K562 (cell line): Measurements from ENCODE around the gene TRNAU1AP. TPM values are rescaled to one million over a fixed set of nuclear protein-coding genes. Genes with fewer than 3 reads are reported as not detected.
A peak's percentile ranks its signal among the peaks of the same experiment; 100 is the strongest.

Experiments
- CCNT2 ChIP-seq: IDR thresholded peaks from 2 replicates; pipeline ENCODE4 v1.6.1; 2011; ENCODE audit warnings: borderline replicate concordance, low read depth, mild to moderate bottlenecking, moderate library complexity, mixed read lengths, low read length; ENCODE audit not compliant: insufficient read length; ENCODE audit errors: extremely low read depth
- CHD1 ChIP-seq: fragments of 200-600 bp; sonication (generic); IDR thresholded peaks from one replicate; pipeline ENCODE4 v1.6.1; 2012; ENCODE audit warnings: mild to moderate bottlenecking, moderate library complexity, low read length, inconsistent platforms
- CREB5 ChIP-seq: fragments of 250-450 bp; sonication (Bioruptor Pico); IDR thresholded peaks from 2 replicates; pipeline ENCODE4 v1.5.0; 2020; ENCODE audit warnings: mild to moderate bottlenecking
- DEAF1 ChIP-seq: fragments of 450-650 bp; formaldehyde crosslinking; IDR thresholded peaks from 2 replicates; pipeline ENCODE4 v1.4.0; 2020; ENCODE audit warnings: mild to moderate bottlenecking, moderate library complexity
- FOXK2 ChIP-seq, 2 experiments: fragments of 450-650 bp; IDR thresholded peaks in 1 of 2; conservative IDR thresholded peaks in 1 of 2; 2 replicates each; pipeline ENCODE4 v1.6.1; 2016; ENCODE audit warnings: low read depth in 2 of 2, mild to moderate bottlenecking in 1 of 2
- LCOR ChIP-seq: sonication (generic); formaldehyde crosslinking; IDR thresholded peaks from 2 replicates; pipeline ENCODE4 v1.8.0; 2022; ENCODE audit warnings: mild to moderate bottlenecking, missing genetic modification reagents
- OTX1 ChIP-seq: fragments of 450-650 bp; formaldehyde crosslinking; IDR thresholded peaks from 2 replicates; pipeline ENCODE4 v1.4.0; 2022; ENCODE audit warnings: mild to moderate bottlenecking
- RBM39 ChIP-seq: fragments of 200-400 bp; formaldehyde crosslinking; optimal IDR thresholded peaks from 2 replicates; pipeline ENCODE3; 2018; ENCODE audit warnings: low read depth, low read length
- RCOR1 ChIP-seq, 2 experiments: IDR thresholded peaks; 2 replicates each; pipeline ENCODE4 v1.6.1; 2012; ENCODE audit warnings: low read depth in 2 of 2, low read length in 2 of 2, borderline replicate concordance in 1 of 2, improper control_type of control experiment in 1 of 2
- RHOXF2B ChIP-seq: fragments of 250-450 bp; sonication (Bioruptor Pico); conservative IDR thresholded peaks from 2 replicates; pipeline ENCODE4 v1.5.1; 2021
- SMARCA4 ChIP-seq: fragments of 450-650 bp; IDR thresholded peaks from 2 replicates; pipeline ENCODE4 v1.6.1; 2016
- STAT5A ChIP-seq: IDR thresholded peaks from 2 replicates; pipeline ENCODE4 v1.6.1; 2012; ENCODE audit warnings: low read length, inconsistent platforms, borderline replicate concordance
- STAT6 ChIP-seq: sonication (generic); formaldehyde crosslinking; IDR thresholded peaks from 2 replicates; pipeline ENCODE4 v1.8.1; 2023; ENCODE audit warnings: mild to moderate bottlenecking, missing genetic modification reagents
- TOE1 ChIP-seq, 2 experiments: fragments of 450-650 bp in 1 of 2; sonication (generic) in 1 of 2; formaldehyde crosslinking in 1 of 2; IDR thresholded peaks; 2 replicates each; pipeline versions ENCODE4 v1.7.1 to v1.8.0; 2016 to 2022; ENCODE audit warnings: borderline replicate concordance in 2 of 2, mild to moderate bottlenecking in 2 of 2, antibody characterized with exemption in 1 of 2, inconsistent platforms in 1 of 2, low read depth in 1 of 2, missing genetic modification reagents in 1 of 2, moderate library complexity in 1 of 2
- USF1 ChIP-seq: sonication (generic); formaldehyde crosslinking; IDR thresholded peaks from 2 replicates; pipeline ENCODE4 v1.9.0; 2022; ENCODE audit warnings: mild to moderate bottlenecking, missing genetic modification reagents
- YY1 ChIP-seq, 3 experiments: IDR thresholded peaks; 2 replicates each; pipeline ENCODE4 v1.6.1; 2011; ENCODE audit warnings: low read length in 2 of 3, mild to moderate bottlenecking in 2 of 3, moderate library complexity in 2 of 3, borderline replicate concordance in 1 of 3, control low read depth in 1 of 3, low read depth in 1 of 3; ENCODE audit not compliant: insufficient read depth in 3 of 3, insufficient replicate concordance in 2 of 3, control insufficient read depth in 1 of 3, insufficient read length in 1 of 3; ENCODE audit errors: extremely low read depth in 1 of 3
- ZC3H4 ChIP-seq: sonication (generic); formaldehyde crosslinking; IDR thresholded peaks from 2 replicates; pipeline ENCODE4 v1.9.0; 2021; ENCODE audit warnings: missing genetic modification reagents, borderline replicate concordance
- ZNF584 ChIP-seq: fragments of 200-800 bp; sonication (Bioruptor generic); IDR thresholded peaks from 2 replicates; pipeline ENCODE4 v1.6.1; 2016; ENCODE audit warnings: low read depth, mild to moderate bottlenecking, missing genetic modification characterization, missing compliant biosample characterization
- polyA plus RNA-seq, 8 experiments: library from polyadenylated mRNA; depleted of rRNA in 4 of 8; stranded (reverse) in 5 of 8; unstranded in 3 of 8; fragments of >200 nt; fragmentation: Nextera tagmentation in 2 of 8; fragmentation: Illumina TruSeq in 1 of 8; extraction: Ambion mirVana in 2 of 8; extraction: Trizol in 1 of 8; gene quantifications; 2 replicates each; pipeline versions ENCODE4 v1.2.1 to v1.2.3, GENCODE V29; 2011 to 2014; ENCODE audit warnings: inconsistent platforms in 1 of 8, missing spikeins in 1 of 8
- total RNA-seq, 7 experiments: library from RNA; depleted of rRNA in 6 of 7; stranded (reverse); fragments of >200 nt in 6 of 7; fragmentation: Illumina TruSeq in 2 of 7; extraction: Trizol in 2 of 7; gene quantifications; 2 replicates each; pipeline versions ENCODE4 v1.2.1 to v1.2.3, GENCODE V29; 2011 to 2021; ENCODE audit warnings: low replicate concordance in 1 of 7

Gene TRNAU1AP
- total and polyA plus RNA-seq, 9 of the 15 experiments (the other 6 are each of a cell fraction or from before 2014, with no cell fraction given), result 34.9 to 110 (median 46.3) TPM

- TF ChIP-seq LCOR (CRISPR knock-in tag) (peak; percentile 3; the same call in 1 of the 2 replicates), FOXK2 (conservative IDR thresholded peaks at IDR 0.05 in 1 of 2, IDR thresholded peaks at IDR 0.05 in 1 of 2; ENCODE audit: low read depth in 2 of 2) (peak in 1 of 2 experiments; percentile 25; a peak in 2 of 4 replicates), DEAF1 (CRISPR knock-in tag) (0 out of 2 replicates have a peak, but pooled peaks have one; percentile 29), OTX1 (no peak), CCNT2 (peak; percentile 13), CREB5 (CRISPR knock-in tag) (no peak), RHOXF2B (CRISPR knock-in tag) (0 out of 2 replicates have a peak, but pooled peaks have one; percentile 8), SMARCA4 (0 out of 2 replicates have a peak, but pooled peaks have one; percentile 22), ZC3H4 (no peak), CHD1 (peak; percentile 97), TOE1 (IDR thresholded peaks at IDR 0.05; ENCODE audit: borderline replicate concordance) (no peak), TOE1 (CRISPR knock-in tag; IDR thresholded peaks at IDR 0.05; ENCODE audit: borderline replicate concordance, low read depth) (peak; percentile 49; the same call in 1 of the 2 replicates), STAT6 (CRISPR knock-in tag) (no peak), ZNF584 (CRISPR knock-in tag) (no peak), YY1 (IDR thresholded peaks at IDR 0.05; ENCODE audit: borderline replicate concordance in 1 of 3, control insufficient read depth in 1 of 3, extremely low read depth in 1 of 3, insufficient read depth in 3 of 3, insufficient read length in 1 of 3, insufficient replicate concordance in 2 of 3, low read depth in 1 of 3, low read length in 2 of 3) (peak in 1 of 3 experiments; percentile 10), STAT5A (peak; percentile 6; the same call in 1 of the 2 replicates), RCOR1 (IDR thresholded peaks at IDR 0.05; ENCODE audit: borderline replicate concordance in 1 of 2, low read depth in 2 of 2, low read length in 2 of 2) (peak in 1 of 2 experiments; percentile 9; a peak in 1 of 4 replicates), RBM39 (peak; percentile 25), USF1 (CRISPR knock-in tag) (0 out of 2 replicates have a peak, but pooled peaks have one; percentile 44)
These were observed 28.0 kb downstream of the TRNAU1AP start (continued) for GRCh38 chr1:28580722-28581530.
